ENCODE data around the gene SHROOM1.

DNA sequence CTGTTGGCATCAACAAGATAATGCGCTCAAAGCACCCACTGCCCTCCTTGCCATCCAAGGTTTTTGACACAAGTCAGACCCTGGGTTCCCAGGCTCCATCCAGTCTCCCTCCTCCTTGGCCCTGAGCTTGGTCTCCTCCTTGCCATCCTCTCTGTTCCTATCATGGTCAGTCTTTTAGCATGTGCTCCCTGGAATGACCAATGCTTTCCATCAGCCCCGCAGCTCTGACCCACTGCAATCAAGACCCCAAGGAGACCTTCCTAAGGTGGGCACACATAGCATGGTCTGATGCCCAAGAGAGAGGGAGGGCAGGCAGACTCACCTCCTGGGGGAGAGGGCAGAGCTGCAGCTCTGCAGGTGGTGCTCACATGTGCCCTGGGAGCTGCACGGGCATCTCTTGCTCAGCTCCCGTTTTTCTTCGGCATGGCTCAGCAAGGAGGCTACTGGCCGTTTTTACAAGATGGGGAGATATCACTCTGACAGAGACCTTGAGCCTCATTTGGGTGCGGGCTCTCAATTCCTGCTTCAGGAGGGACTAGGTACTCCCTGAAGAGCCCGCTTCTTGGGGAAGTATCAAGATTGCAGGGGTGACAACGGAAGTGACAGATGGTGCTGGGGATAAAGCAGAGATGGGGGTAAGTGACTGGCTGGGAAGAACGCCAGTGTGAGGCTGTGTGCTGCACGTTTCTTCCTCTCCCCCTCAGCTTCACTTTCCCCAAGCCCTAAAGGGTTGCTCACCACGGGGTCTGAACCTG is 56.7 kb downstream of the SHROOM1 start:
- TF ChIP-seq, protein P1, sequence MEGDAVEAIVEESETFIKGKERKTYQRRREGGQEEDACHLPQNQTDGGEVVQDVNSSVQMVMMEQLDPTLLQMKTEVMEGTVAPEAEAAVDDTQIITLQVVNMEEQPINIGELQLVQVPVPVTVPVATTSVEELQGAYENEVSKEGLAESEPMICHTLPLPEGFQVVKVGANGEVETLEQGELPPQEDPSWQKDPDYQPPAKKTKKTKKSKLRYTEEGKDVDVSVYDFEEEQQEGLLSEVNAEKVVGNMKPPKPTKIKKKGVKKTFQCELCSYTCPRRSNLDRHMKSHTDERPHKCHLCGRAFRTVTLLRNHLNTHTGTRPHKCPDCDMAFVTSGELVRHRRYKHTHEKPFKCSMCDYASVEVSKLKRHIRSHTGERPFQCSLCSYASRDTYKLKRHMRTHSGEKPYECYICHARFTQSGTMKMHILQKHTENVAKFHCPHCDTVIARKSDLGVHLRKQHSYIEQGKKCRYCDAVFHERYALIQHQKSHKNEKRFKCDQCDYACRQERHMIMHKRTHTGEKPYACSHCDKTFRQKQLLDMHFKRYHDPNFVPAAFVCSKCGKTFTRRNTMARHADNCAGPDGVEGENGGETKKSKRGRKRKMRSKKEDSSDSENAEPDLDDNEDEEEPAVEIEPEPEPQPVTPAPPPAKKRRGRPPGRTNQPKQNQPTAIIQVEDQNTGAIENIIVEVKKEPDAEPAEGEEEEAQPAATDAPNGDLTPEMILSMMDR (conservative IDR thresholded peaks at IDR 0.05 in 1 of 2, IDR thresholded peaks at IDR 0.05 in 1 of 2; ENCODE audit: low read depth in 1 of 2, low read length in 2 of 2): no peak
- no peak for TF ChIP-seq EZH2 (IDR thresholded peaks at IDR 0.05; ENCODE audit: low read length, missing control alignments)
